GM12878 (cell line): ENCODE data around the gene SSBP2. TPM values are rescaled to one million over a fixed set of nuclear protein-coding genes. Genes with fewer than 3 reads are reported as not detected.

Experiments
- ATAC-seq: fragments of 200-7000 bp; cut with Tn5 transposase; 3 replicates; pipeline ENCODE4 v1.9.1; 2020; ENCODE audit warnings: mild to moderate bottlenecking, moderate library complexity
- BruUV-seq: library from RNA; stranded (reverse); fragments of 400-500 nt; replicated peaks from 2 replicates; lab custom pipeline; 2021; lab: Mats Ljungman, UMichigan
- CTCF ChIA-PET: fragments of 300-600 bp; sonication (Branson Sonifier 250); formaldehyde crosslinking; extraction: SDS; loops from one replicate; lab custom pipeline; 2021; ENCODE audit warnings: inconsistent platforms; lab: Yijun Ruan, JAX
- POLR2A ChIA-PET: fragments of 350-600 bp; formaldehyde crosslinking; extraction: SDS; loops from one replicate; lab custom pipeline; 2021; ENCODE audit warnings: inconsistent platforms; lab: Charles Lee
- RAD21 ChIA-PET: fragments of 300-600 bp; sonication (Branson Sonifier 250); formaldehyde crosslinking; loops from one replicate; lab custom pipeline; 2023; ENCODE audit warnings: antibody characterized with exemption; ENCODE audit not compliant: unreplicated experiment; lab: Charles Lee
- SMC1A ChIA-PET: fragments of 300-600 bp; sonication (Branson Sonifier 250); formaldehyde crosslinking; loops from one replicate; lab custom pipeline; 2023; ENCODE audit not compliant: unreplicated experiment, uncharacterized antibody; lab: Charles Lee
- DNase-seq: peaks from one replicate; pipeline ENCODE4 v3.0.0-alpha.2; 2011; ENCODE audit warnings: low read depth, low spot score
- FAIRE-seq: peaks from 3 replicates; lab custom pipeline; 2011; peaks lifted over from hg19 to GRCh38; lab: Jason Lieb, UNC
- H2AFZ ChIP-seq: 2 replicates; pipeline ENCODE4 v1.6.0; 2011; ENCODE audit warnings: low read depth, low read length, control low read depth; ENCODE audit not compliant: control insufficient read depth
- H3K27ac ChIP-seq: 2 replicates; pipeline ENCODE4 v1.5.1; 2011; ENCODE audit warnings: control low read depth; ENCODE audit not compliant: control insufficient read depth, insufficient read depth
- H3K27me3 ChIP-seq, 2 experiments: replicated peaks in 1 of 2; 2 replicates each; pipeline versions ENCODE4 v1.6.0 to v1.6.1; 2011; ENCODE audit warnings: low read length in 1 of 2; ENCODE audit not compliant: control insufficient read depth in 2 of 2, insufficient read depth in 2 of 2
- H3K36me3 ChIP-seq, 2 experiments: 2 replicates each; pipeline ENCODE4 v1.5.1; 2011; ENCODE audit warnings: low read length in 1 of 2; ENCODE audit not compliant: control insufficient read depth in 2 of 2, insufficient read depth in 2 of 2
- H3K4me1 ChIP-seq: 2 replicates; pipeline ENCODE4 v1.6.1; 2011; ENCODE audit warnings: mild to moderate bottlenecking, low read length, moderate library complexity, mixed read lengths; ENCODE audit not compliant: control insufficient read depth, insufficient read depth
- H3K4me2 ChIP-seq: 2 replicates; pipeline ENCODE4 v1.6.0; 2011; ENCODE audit warnings: control low read depth; ENCODE audit not compliant: control insufficient read depth, insufficient read depth
- H3K4me3 ChIP-seq: fragments of 200-600 bp; sonication (generic); 2 replicates; pipeline ENCODE4 v1.5.1; 2016
- H3K79me2 ChIP-seq: 2 replicates; pipeline ENCODE4 v1.6.0; 2011; ENCODE audit warnings: low read length; ENCODE audit not compliant: control insufficient read depth, insufficient read depth
- H3K9ac ChIP-seq: 2 replicates; pipeline ENCODE4 v1.8.0; 2011; ENCODE audit warnings: low read length, control low read depth, mixed read lengths; ENCODE audit not compliant: control insufficient read depth, insufficient read depth
- H3K9me3 ChIP-seq: replicated peaks from 3 replicates; pipeline ENCODE4 v1.5.1; 2011; ENCODE audit warnings: mild to moderate bottlenecking, low read length; ENCODE audit not compliant: control insufficient read depth, insufficient read depth
- H4K20me1 ChIP-seq: 2 replicates; pipeline ENCODE4 v1.6.0; 2011; ENCODE audit not compliant: control insufficient read depth, insufficient read depth
- CUX1 ChIP-seq: IDR thresholded peaks from 2 replicates; pipeline ENCODE4 v1.6.1; 2012; ENCODE audit warnings: improper control_type of control experiment, low read depth, low read length; ENCODE audit not compliant: insufficient replicate concordance
- HDAC2 ChIP-seq: fragments of 200-600 bp; sonication (generic); IDR thresholded peaks from 2 replicates; pipeline ENCODE4 v1.6.1; 2017
- IRF3 ChIP-seq: fragments of 450-650 bp; IDR thresholded peaks from 2 replicates; pipeline ENCODE4 v1.6.1; 2014; ENCODE audit warnings: mild to moderate bottlenecking
- POLR2A ChIP-seq: IDR thresholded peaks from 2 replicates; pipeline ENCODE4 v1.6.1; 2011; ENCODE audit warnings: low read depth, mild to moderate bottlenecking, low read length
- RCOR1 ChIP-seq: conservative IDR thresholded peaks from 2 replicates; pipeline ENCODE4 v1.6.1; 2012; ENCODE audit warnings: low read depth, low read length, improper control_type of control experiment
- YY1 ChIP-seq: IDR thresholded peaks from 2 replicates; pipeline ENCODE4 v1.6.1; 2011; ENCODE audit warnings: low read depth, mild to moderate bottlenecking, low read length
- ZBED1 ChIP-seq: IDR thresholded peaks from 2 replicates; pipeline ENCODE4 v1.6.1; 2016; ENCODE audit warnings: borderline replicate concordance
- ZBTB40 ChIP-seq: fragments of 450-650 bp; IDR thresholded peaks from 2 replicates; pipeline ENCODE4 v1.6.1; 2016; ENCODE audit warnings: mild to moderate bottlenecking, moderate library complexity, borderline replicate concordance
- WGBS: methylation state at CpG from one replicate; pipeline ENCODE4 v1.1.6; 2016; ENCODE audit warnings: low lambda C conversion rate; ENCODE audit not compliant: insufficient replicate concordance, insufficient coverage; ENCODE audit errors: missing lambda C conversion rate; 5-methylcytosine and 5-hydroxymethylcytosine counted together
- in situ Hi-C: fragments of 300-500 bp; cut with MboI; formaldehyde crosslinking; loops from 9 replicates; pipeline ENCODE4 v1.14.3; 2018; ENCODE audit warnings: mixed read lengths
- intact Hi-C: fragments of 100-400 bp; cut with micrococcal nuclease; formaldehyde crosslinking; loops from one replicate; pipeline ENCODE4 v1.14.2; 2022; ENCODE audit not compliant: unreplicated experiment
- polyA plus RNA-seq, 11 experiments: library from polyadenylated mRNA; depleted of rRNA in 4 of 11; unstranded in 6 of 11; stranded (reverse) in 5 of 11; fragments of >200 nt; fragmentation: Nextera tagmentation in 4 of 11; fragmentation: Illumina TruSeq in 1 of 11; extraction: Ambion mirVana in 4 of 11; extraction: Trizol in 1 of 11; gene quantifications; 1 replicate in 1 of 11; 2 replicates in 10 of 11; pipeline versions ENCODE4 v1.2.1 to v1.2.3, GENCODE V29; 2011 to 2016; ENCODE audit warnings: inconsistent platforms in 2 of 11, missing spikeins in 2 of 11, low read depth in 1 of 11
- total RNA-seq, 4 experiments: library from RNA; depleted of rRNA in 3 of 4; stranded (reverse); fragments of >200 nt in 3 of 4; fragmentation: Illumina TruSeq in 1 of 4; extraction: Trizol in 1 of 4; gene quantifications; 2 replicates each; pipeline versions ENCODE4 v1.2.1 to v1.2.3, GENCODE V29; 2013 to 2021
- TF ChIP-seq, protein P1 (sequence below): fragments of 450-650 bp; IDR thresholded peaks from 2 replicates; pipeline ENCODE4 v1.6.1; 2017; ENCODE audit warnings: mild to moderate bottlenecking, low read depth, inconsistent platforms; ENCODE audit not compliant: poor library complexity, severe bottlenecking

The SSBP2 gene
- total and polyA plus RNA-seq, 10 of the 15 experiments (the other 5 are each of a cell fraction or from before 2014, with no cell fraction given), result 52.2 to 132 (median 110) TPM

DNA sequence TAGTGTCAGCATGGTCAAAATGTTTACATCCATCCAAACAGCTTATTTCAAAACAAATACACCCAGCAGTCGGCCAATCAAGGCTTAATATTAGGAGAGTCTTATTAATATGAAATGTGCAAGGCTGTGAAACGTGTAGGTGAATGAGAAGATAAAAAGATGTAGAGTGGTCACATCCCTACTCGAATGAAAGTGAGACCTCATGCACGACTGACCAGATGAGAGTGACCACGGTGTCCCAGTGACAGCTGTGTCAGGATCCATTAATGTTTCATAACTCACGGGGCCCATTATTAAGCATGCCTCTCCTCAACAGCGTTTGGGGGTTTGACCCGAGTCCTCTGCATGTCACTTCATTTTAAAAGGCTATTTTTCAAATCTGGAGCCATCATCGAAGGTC lies 39.4 kb upstream of the SSBP2 start:
- ChIA-PET SMC1A (interaction anchor here (1.0 to 2.3 kb wide), 2 partner anchors 10 to 12 kb away, joined by 3 to 7 read pairs; no protein-coding TSS in a partner anchor), RAD21 (no interaction called here), CTCF (interaction anchor here (1.2 kb wide), 1 partner anchor 283 kb away, joined by 3 read pairs; no protein-coding TSS in a partner anchor), POLR2A (interaction anchor here (2.2 kb wide), 1 partner anchor 11 kb away, joined by 10 read pairs; no protein-coding TSS in a partner anchor)
- Histone ChIP-seq H3K4me3 (no peak overlapping the region), H3K27ac (no peak overlapping the region), H2AFZ (no peak overlapping the region), H3K4me2 (no peak overlapping the region), H4K20me1 (no peaks in the 10 kb centered on the region), H3K9ac (no peak overlapping the region), H3K9me3 (no peaks in the 10 kb centered on the region), H3K79me2 (no peaks in the 10 kb centered on the region), H3K27me3 (no peaks in the 10 kb centered on the region), H3K4me1 (no peaks in the 10 kb centered on the region), H3K36me3 (no peaks in the 10 kb centered on the region)
- ATAC-seq, result no peak
- 77% methylated on average over 9 of the region's 9 CpGs for WGBS
- FAIRE-seq, result no peak
- in situ Hi-C loops (no loop called here), intact Hi-C loops (no loop called here)
- no peak for DNase-seq
- no TSS peak for BruUV-seq
- no peak for TF ChIP-seq ZBED1
- TF ChIP-seq, protein P1, sequence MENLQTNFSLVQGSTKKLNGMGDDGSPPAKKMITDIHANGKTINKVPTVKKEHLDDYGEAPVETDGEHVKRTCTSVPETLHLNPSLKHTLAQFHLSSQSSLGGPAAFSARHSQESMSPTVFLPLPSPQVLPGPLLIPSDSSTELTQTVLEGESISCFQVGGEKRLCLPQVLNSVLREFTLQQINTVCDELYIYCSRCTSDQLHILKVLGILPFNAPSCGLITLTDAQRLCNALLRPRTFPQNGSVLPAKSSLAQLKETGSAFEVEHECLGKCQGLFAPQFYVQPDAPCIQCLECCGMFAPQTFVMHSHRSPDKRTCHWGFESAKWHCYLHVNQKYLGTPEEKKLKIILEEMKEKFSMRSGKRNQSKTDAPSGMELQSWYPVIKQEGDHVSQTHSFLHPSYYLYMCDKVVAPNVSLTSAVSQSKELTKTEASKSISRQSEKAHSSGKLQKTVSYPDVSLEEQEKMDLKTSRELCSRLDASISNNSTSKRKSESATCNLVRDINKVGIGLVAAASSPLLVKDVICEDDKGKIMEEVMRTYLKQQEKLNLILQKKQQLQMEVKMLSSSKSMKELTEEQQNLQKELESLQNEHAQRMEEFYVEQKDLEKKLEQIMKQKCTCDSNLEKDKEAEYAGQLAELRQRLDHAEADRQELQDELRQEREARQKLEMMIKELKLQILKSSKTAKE, result no peak
- TF ChIP-seq POLR2A, result no peak
- TF ChIP-seq CUX1, result no peak
- no peak for TF ChIP-seq IRF3
- TF ChIP-seq YY1, result no peak
- no peak for TF ChIP-seq RCOR1
- TF ChIP-seq ZBTB40, result no peak
- no peak for TF ChIP-seq HDAC2
